Measurements from ENCODE around the gene ACER2. TPM values are rescaled to one million over a fixed set of nuclear protein-coding genes. Genes with fewer than 3 reads are reported as not detected.
"Not testable (repeated sequence)": the region's sequence is repeated elsewhere in the genome, so short reads cannot be mapped to it uniquely, and the experiment has no call there.

The ACER2 gene
- total RNA-seq, 1 experiment from 2014 or later, result 1.1 TPM

DNA sequence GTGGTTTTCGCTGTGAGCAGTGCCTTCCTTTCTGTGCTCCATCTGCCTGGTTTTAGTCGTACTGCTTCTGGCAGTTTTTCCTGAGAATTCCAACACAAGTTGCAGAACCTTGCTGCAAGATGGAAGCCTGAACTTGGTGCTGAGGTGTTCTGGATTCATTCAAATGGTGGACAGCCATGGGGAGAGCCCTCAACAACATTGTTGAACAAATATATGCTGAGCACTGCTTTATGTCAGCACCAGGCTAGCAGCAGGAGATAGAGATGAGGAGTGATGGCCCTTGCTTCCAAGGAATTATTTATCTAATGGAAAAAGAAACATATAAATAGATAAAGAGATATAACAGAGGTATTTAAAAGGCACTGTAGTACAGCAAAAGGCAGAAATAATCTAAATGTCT, 21.5 kb upstream of the ACER2 start:
- H3K9me2 ChIP-seq (replicated peaks; ENCODE audit: insufficient read depth, low read length), result no peaks in the 10 kb centered on the region
- H3K27ac ChIP-seq (ENCODE audit: low read length), result no peak overlapping the region
- H2AFZ ChIP-seq (ENCODE audit: low read length), result no peak overlapping the region
- H3K9me3 ChIP-seq (ENCODE audit: low read length), result no peaks in the 10 kb centered on the region
- no peak for DNase-seq
- no peaks in the 10 kb centered on the region for H3K36me3 ChIP-seq (ENCODE audit: insufficient read depth, low read length)
- no peaks in the 10 kb centered on the region for H4K20me1 ChIP-seq (ENCODE audit: insufficient read depth, low read depth, low read length)
- H3K4me2 ChIP-seq (ENCODE audit: low read depth, low read length, poor library complexity, severe bottlenecking), result no peak overlapping the region
- no peaks in the 10 kb centered on the region for H3K4me1 ChIP-seq (ENCODE audit: low read length)
- no peaks in the 10 kb centered on the region for H3K79me2 ChIP-seq (ENCODE audit: low read length)
- H3K9ac ChIP-seq (ENCODE audit: low read length), result no peak overlapping the region
- no peaks in the 10 kb centered on the region for H3K27me3 ChIP-seq (ENCODE audit: low read length)
- no peak overlapping the region for H3K4me3 ChIP-seq (ENCODE audit: low read length)

DNA sequence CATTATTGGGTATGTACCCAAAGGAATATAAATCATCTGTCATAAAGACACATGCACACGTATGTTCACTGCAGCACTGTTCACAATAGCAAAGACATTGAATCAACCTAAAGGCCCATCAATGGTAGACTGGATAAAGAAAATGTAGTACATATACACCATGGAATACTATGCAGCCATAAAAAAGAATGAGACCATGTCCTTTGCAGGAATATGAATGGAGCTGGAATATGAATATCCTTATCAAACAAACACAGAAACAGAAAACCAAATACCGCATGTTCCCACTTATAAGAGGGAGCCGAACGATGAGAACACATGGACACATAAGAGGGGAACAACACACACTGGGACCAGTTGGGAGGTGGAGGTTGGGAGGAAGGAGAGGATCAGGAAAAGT, 19.3 kb upstream of the ACER2 start:
- not testable (repeated sequence) for H4K20me1 ChIP-seq (ENCODE audit: insufficient read depth, low read depth, low read length); H3K4me3 ChIP-seq (ENCODE audit: low read length); H3K4me1 ChIP-seq (ENCODE audit: low read length); H3K9me3 ChIP-seq (ENCODE audit: low read length); H2AFZ ChIP-seq (ENCODE audit: low read length); H3K27me3 ChIP-seq (ENCODE audit: low read length); H3K79me2 ChIP-seq (ENCODE audit: low read length); H3K27ac ChIP-seq (ENCODE audit: low read length); H3K36me3 ChIP-seq (ENCODE audit: insufficient read depth, low read length); DNase-seq; H3K9me2 ChIP-seq (replicated peaks; ENCODE audit: insufficient read depth, low read length); H3K9ac ChIP-seq (ENCODE audit: low read length); H3K4me2 ChIP-seq (ENCODE audit: low read depth, low read length, poor library complexity, severe bottlenecking)

DNA sequence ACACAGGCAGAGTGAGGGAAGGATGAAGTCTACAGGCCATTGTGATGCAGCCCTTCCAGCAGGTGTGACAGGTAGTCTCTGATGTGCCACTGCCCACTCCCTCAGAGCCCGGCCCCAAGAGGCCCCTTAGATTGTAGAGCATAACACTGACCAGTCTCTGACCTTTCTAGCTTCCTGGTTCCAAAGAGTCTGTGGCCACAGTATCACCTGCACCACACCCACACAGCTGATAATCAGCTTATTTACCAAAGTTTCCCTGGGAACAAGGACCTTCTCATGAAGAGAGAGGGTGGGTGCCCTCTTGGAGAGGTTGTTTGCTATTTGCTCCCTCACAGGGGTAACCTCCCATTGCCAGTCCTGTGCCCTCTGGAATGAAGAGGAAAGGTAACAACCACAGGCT, 11.0 kb upstream of the ACER2 start:
- no peak overlapping the region for H3K9ac ChIP-seq (ENCODE audit: low read length)
- H3K27ac ChIP-seq (ENCODE audit: low read length), result no peak overlapping the region
- H3K4me1 ChIP-seq (ENCODE audit: low read length), result no peaks in the 10 kb centered on the region
- no peak overlapping the region for H3K4me2 ChIP-seq (ENCODE audit: low read depth, low read length, poor library complexity, severe bottlenecking)
- no peaks in the 10 kb centered on the region for H3K36me3 ChIP-seq (ENCODE audit: insufficient read depth, low read length)
- H3K9me3 ChIP-seq (ENCODE audit: low read length), result no peaks in the 10 kb centered on the region
- H3K9me2 ChIP-seq (replicated peaks; ENCODE audit: insufficient read depth, low read length), result no peaks in the 10 kb centered on the region
- no peak for DNase-seq
- H3K4me3 ChIP-seq (ENCODE audit: low read length), result no peak overlapping the region
- H2AFZ ChIP-seq (ENCODE audit: low read length), result no peak overlapping the region
- no peaks in the 10 kb centered on the region for H3K79me2 ChIP-seq (ENCODE audit: low read length)
- H4K20me1 ChIP-seq (ENCODE audit: insufficient read depth, low read depth, low read length), result no peaks in the 10 kb centered on the region
- no peaks in the 10 kb centered on the region for H3K27me3 ChIP-seq (ENCODE audit: low read length)

DNA sequence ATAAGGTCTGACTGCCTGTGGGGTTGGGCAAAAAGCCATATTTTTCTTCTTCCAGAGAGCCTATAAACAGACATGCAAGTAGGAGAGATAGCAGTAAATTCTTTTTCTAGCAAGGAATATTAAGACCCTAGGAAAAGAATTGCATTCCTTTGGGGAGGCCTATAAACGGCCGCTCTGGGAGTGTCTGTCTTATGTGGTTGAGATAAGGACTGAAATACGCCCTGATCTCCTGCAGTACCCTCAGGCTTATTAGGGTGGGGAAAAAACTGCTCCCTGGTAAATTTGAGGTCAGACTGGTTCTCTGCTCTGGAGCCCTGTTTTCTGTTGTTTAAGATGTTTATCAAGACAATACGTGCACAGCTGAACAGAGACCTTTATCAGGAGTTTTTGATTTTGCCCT, 5.6 kb upstream of the ACER2 start:
- not testable (repeated sequence) for H3K9ac ChIP-seq (ENCODE audit: low read length); H3K4me2 ChIP-seq (ENCODE audit: low read depth, low read length, poor library complexity, severe bottlenecking)

DNA sequence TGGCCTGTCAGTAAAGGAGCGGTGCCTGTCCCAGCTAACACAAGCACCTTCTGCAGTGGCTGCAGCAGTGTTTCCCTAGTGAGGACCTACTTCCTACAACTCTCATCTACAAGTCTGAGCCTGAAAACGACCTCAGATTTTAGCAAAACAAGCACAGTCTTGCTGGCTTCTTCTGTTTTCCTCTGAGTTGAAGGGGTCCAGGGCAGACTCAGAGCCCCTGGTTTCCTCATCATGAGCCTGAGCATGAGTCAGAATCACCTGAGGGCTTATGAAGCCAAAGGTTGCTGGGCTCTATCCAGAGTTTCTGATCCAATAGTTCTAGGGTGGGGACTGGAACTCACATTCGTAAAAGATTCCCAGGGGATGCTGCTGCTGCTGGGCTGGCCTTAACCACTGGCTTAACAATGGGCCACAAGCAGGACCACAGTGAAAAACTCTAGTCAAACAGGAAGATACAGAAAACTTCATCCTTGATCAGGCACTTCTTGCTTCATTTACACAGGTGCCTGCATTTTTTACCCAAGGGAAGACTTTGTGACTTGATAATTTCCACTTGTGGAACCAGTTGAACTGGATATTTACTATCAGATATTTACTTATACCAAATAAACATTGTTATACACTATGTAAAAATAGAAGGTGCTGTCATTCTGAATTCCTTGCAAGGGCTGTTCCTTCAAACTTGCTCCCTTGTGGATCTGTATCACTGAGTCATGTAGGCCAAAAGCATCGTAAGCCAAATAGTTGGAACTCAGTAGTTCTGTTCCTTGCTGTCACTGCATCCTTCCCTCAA, 4.3 kb upstream of the ACER2 start:
- peaks cover 8% of the 10 kb centered on the region for H3K4me1 ChIP-seq (ENCODE audit: low read length)
- no peaks in the 10 kb centered on the region for H3K9me3 ChIP-seq (ENCODE audit: low read length)
- H3K36me3 ChIP-seq (ENCODE audit: insufficient read depth, low read length), result no peaks in the 10 kb centered on the region
- no peaks in the 10 kb centered on the region for H4K20me1 ChIP-seq (ENCODE audit: insufficient read depth, low read depth, low read length)
- no peak overlapping the region for H3K9ac ChIP-seq (ENCODE audit: low read length)
- H3K9me2 ChIP-seq (replicated peaks; ENCODE audit: insufficient read depth, low read length), result no peaks in the 10 kb centered on the region
- no peak overlapping the region for H3K27ac ChIP-seq (ENCODE audit: low read length)
- DNase-seq, result no peak
- H3K4me2 ChIP-seq (ENCODE audit: low read depth, low read length, poor library complexity, severe bottlenecking), result no peak overlapping the region
- no peak overlapping the region for H2AFZ ChIP-seq (ENCODE audit: low read length)
- no peak overlapping the region for H3K4me3 ChIP-seq (ENCODE audit: low read length)
- no peaks in the 10 kb centered on the region for H3K27me3 ChIP-seq (ENCODE audit: low read length)
- H3K79me2 ChIP-seq (ENCODE audit: low read length), result no peaks in the 10 kb centered on the region

More for the DNA sequence above, 5.6 kb upstream of the ACER2 start:
- not testable (repeated sequence) for H3K79me2 ChIP-seq (ENCODE audit: low read length); H3K9me3 ChIP-seq (ENCODE audit: low read length); H3K4me3 ChIP-seq (ENCODE audit: low read length); DNase-seq; H2AFZ ChIP-seq (ENCODE audit: low read length); H3K27me3 ChIP-seq (ENCODE audit: low read length); H4K20me1 ChIP-seq (ENCODE audit: insufficient read depth, low read depth, low read length); H3K9me2 ChIP-seq (replicated peaks; ENCODE audit: insufficient read depth, low read length); H3K36me3 ChIP-seq (ENCODE audit: insufficient read depth, low read length); H3K4me1 ChIP-seq (ENCODE audit: low read length); H3K27ac ChIP-seq (ENCODE audit: low read length)

- H3K27ac ChIP-seq (ENCODE audit: low read length), result no peak overlapping the region
- H4K20me1 ChIP-seq (ENCODE audit: insufficient read depth, low read depth, low read length), result no peaks in the 10 kb centered on the region
- H3K4me2 ChIP-seq (ENCODE audit: low read depth, low read length, poor library complexity, severe bottlenecking), result no peak overlapping the region
These were observed 3.0 kb upstream of the ACER2 start for GRCh38 chr9:19405771-19406170.

DNA sequence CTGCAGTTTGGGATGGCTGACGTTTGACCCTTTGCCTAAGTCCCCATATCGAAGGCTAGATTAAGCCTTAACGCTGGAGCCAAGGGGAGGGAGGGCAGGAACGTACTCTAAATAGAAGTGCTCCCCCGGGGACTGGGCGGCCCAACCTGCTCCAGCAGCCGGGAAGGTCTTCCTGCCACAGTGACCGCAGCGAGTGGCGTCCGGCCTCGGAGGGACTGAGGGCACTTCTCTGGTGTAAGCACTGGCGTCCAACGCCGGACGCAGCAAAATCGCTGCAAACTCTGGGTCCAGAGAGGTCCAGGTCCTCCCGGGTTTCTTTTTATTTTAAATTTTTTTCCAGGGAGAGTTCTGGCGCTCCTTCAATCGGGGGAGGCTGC, 505 bp upstream of the ACER2 start:
- Histone ChIP-seq H3K27me3 (ENCODE audit: low read length) (no peaks in the 10 kb centered on the region), H3K4me3 (ENCODE audit: low read length) (peak overlapping the region; percentile 89; the same call in 1 of the 2 replicates), H4K20me1 (ENCODE audit: insufficient read depth, low read depth, low read length) (no peaks in the 10 kb centered on the region), H3K9me2 (replicated peaks; ENCODE audit: insufficient read depth, low read length) (no peaks in the 10 kb centered on the region), H3K79me2 (ENCODE audit: low read length) (no peaks in the 10 kb centered on the region), H3K4me2 (ENCODE audit: low read depth, low read length, poor library complexity, severe bottlenecking) (peak overlapping the region; percentile 97), H3K36me3 (ENCODE audit: insufficient read depth, low read length) (no peaks in the 10 kb centered on the region), H3K27ac (ENCODE audit: low read length) (no peak overlapping the region), H3K9me3 (ENCODE audit: low read length) (no peaks in the 10 kb centered on the region), H2AFZ (ENCODE audit: low read length) (no peak overlapping the region), H3K4me1 (ENCODE audit: low read length) (peaks cover 14% of the 10 kb centered on the region), H3K9ac (ENCODE audit: low read length) (no peak overlapping the region)
- DNase-seq, result no peak

More at GRCh38 chr9:19405771-19406170, 3.0 kb upstream of the ACER2 start:
- Histone ChIP-seq H3K4me3 (ENCODE audit: low read length) (no peak overlapping the region), H2AFZ (ENCODE audit: low read length) (no peak overlapping the region), H3K9me3 (ENCODE audit: low read length) (no peaks in the 10 kb centered on the region), H3K79me2 (ENCODE audit: low read length) (no peaks in the 10 kb centered on the region), H3K4me1 (ENCODE audit: low read length) (peaks cover 14% of the 10 kb centered on the region), H3K27me3 (ENCODE audit: low read length) (no peaks in the 10 kb centered on the region), H3K36me3 (ENCODE audit: insufficient read depth, low read length) (no peaks in the 10 kb centered on the region), H3K9me2 (replicated peaks; ENCODE audit: insufficient read depth, low read length) (no peaks in the 10 kb centered on the region), H3K9ac (ENCODE audit: low read length) (no peak overlapping the region)
- no peak for DNase-seq

DNA sequence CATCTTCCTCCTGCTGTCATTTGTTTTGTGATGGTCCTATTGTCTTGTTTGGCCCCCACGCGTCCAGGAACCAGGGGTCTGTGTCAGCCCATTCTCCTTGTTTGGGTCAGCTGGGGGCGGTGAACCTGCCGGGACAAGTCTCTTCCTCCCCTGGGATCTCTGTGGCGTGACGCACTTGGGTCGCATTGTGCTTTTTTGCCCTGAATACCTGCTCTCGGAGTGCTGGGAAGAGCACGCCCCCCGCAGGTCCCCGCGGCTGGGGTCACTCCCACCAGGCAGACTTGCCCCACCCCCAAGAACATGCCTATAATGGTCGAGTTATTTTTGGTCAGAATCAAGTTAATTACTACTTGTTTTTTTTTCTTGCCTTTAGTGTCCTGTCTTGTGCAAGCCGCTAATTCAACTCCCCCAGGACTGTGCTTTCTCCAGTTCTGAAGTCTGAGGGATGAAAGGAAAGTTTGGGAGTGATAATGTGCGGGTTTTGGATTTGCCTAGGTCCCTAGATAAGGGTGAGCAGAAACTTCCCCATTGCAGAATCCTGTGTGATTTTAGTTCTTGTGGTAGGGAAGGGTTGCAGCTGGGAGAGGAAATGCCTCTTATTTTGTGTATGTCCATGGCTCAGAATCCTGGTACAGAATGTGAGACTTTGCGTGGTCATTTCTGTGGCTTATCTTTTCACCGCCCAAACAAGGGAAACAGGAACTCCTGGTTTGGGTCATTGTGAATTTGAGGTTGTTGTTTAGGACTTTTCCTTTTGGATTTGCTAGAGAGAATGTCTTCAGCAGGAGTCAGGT, 789 bp downstream of the ACER2 start:
- peak overlapping the region; percentile 71 for H3K9ac ChIP-seq (ENCODE audit: low read length)
- H3K9me2 ChIP-seq (replicated peaks; ENCODE audit: insufficient read depth, low read length), result no peaks in the 10 kb centered on the region
- no peaks in the 10 kb centered on the region for H3K79me2 ChIP-seq (ENCODE audit: low read length)
- H3K36me3 ChIP-seq (ENCODE audit: insufficient read depth, low read length), result no peaks in the 10 kb centered on the region
- peak overlapping the region; percentile 97 for H3K4me2 ChIP-seq (ENCODE audit: low read depth, low read length, poor library complexity, severe bottlenecking)
- H3K4me1 ChIP-seq (ENCODE audit: low read length), result peaks cover 14% of the 10 kb centered on the region
- H2AFZ ChIP-seq (ENCODE audit: low read length), result peak overlapping the region; percentile 87
- no peaks in the 10 kb centered on the region for H4K20me1 ChIP-seq (ENCODE audit: insufficient read depth, low read depth, low read length)
- no peak overlapping the region for H3K27ac ChIP-seq (ENCODE audit: low read length)
- DNase-seq, result peak; percentile 53
- peak overlapping the region; percentile 89 for H3K4me3 ChIP-seq (ENCODE audit: low read length)
- no peaks in the 10 kb centered on the region for H3K27me3 ChIP-seq (ENCODE audit: low read length)
- no peaks in the 10 kb centered on the region for H3K9me3 ChIP-seq (ENCODE audit: low read length)

Measured in Karpas-422 (cell line).